ENCODE measurements around the gene KATNIP. TPM values are rescaled to one million over a fixed set of nuclear protein-coding genes. Genes with fewer than 3 reads are reported as not detected.

Gene KATNIP
- polyA plus RNA-seq, 1 donor (not counting 4 experiments of a cell fraction or from before 2014, with no cell fraction given): 19.0 TPM

DNA sequence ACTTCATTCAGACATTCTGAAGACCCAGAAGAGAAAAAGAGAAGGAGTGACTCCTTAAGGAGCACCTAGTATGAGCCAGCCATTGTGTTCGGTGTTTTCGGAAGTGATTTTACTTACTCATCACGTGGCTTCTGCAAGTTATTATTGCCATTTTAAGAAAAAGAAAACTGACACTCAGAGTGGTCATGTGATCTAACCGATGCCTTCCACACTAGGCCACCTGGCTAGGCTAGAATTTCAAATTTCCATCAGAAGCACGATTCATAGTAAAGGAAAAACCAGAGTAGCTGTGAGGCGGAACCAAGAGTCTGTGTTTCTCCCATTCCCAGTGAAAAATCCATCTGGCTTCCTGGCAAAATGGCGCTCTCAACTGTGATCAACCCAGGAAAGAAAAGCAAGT is 32.3 kb upstream of the KATNIP start:
- Histone ChIP-seq H3K27me3 (ENCODE audit: control insufficient read depth, extremely low read depth, insufficient read depth, low read length) (no peaks in the 10 kb centered on the region), H3K36me3 (ENCODE audit: control insufficient read depth in 2 of 2, extremely low read depth in 1 of 2, insufficient read depth in 2 of 2, low read length in 2 of 2) (peaks cover 6 to 17% of the 10 kb centered on the region in 2 experiments), H3K9ac (ENCODE audit: control insufficient read depth, extremely low read depth, insufficient read depth, low read length) (no peak overlapping the region), H3K4me1 (ENCODE audit: control insufficient read depth, extremely low read depth, insufficient read depth, low read length) (no peaks in the 10 kb centered on the region), H3K9me3 (ENCODE audit: control insufficient read depth, low read depth, low read length) (no peaks in the 10 kb centered on the region), H4K20me1 (ENCODE audit: control insufficient read depth, extremely low read depth, insufficient read depth, low read length) (peaks cover 2% of the 10 kb centered on the region), H3K27ac (ENCODE audit: control insufficient read depth, insufficient read depth, low read length) (no peak overlapping the region), H3K79me2 (ENCODE audit: control insufficient read depth, insufficient read depth, low read length) (no peaks in the 10 kb centered on the region), H2AFZ (ENCODE audit: control insufficient read depth, low read length) (no peak overlapping the region), H3K4me3 (ENCODE audit: control insufficient read depth in 2 of 3, extremely low read depth in 1 of 3, insufficient read depth in 2 of 3, low read depth in 1 of 3, low read length in 3 of 3) (no peak overlapping the region), H3K4me2 (ENCODE audit: control insufficient read depth, extremely low read depth, insufficient read depth, low read depth, low read length) (no peak overlapping the region), H3K9me1 (ENCODE audit: control insufficient read depth, extremely low read depth, insufficient read depth, low read length) (peaks cover 4% of the 10 kb centered on the region)
- dilution Hi-C loops (cut with MboI; ENCODE audit: extremely low pct_ligation_motif_present, low sequenced_read_pairs): no loop called here
- DNase-seq (ENCODE audit: low read depth, low spot score): no peak
- FAIRE-seq: no peak
- TF ChIP-seq EZH2 (IDR thresholded peaks at IDR 0.05; ENCODE audit: low read length): no peak
- TF ChIP-seq, protein P1, sequence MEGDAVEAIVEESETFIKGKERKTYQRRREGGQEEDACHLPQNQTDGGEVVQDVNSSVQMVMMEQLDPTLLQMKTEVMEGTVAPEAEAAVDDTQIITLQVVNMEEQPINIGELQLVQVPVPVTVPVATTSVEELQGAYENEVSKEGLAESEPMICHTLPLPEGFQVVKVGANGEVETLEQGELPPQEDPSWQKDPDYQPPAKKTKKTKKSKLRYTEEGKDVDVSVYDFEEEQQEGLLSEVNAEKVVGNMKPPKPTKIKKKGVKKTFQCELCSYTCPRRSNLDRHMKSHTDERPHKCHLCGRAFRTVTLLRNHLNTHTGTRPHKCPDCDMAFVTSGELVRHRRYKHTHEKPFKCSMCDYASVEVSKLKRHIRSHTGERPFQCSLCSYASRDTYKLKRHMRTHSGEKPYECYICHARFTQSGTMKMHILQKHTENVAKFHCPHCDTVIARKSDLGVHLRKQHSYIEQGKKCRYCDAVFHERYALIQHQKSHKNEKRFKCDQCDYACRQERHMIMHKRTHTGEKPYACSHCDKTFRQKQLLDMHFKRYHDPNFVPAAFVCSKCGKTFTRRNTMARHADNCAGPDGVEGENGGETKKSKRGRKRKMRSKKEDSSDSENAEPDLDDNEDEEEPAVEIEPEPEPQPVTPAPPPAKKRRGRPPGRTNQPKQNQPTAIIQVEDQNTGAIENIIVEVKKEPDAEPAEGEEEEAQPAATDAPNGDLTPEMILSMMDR (optimal IDR thresholded peaks at IDR 0.05 in 1 of 3, IDR thresholded peaks at IDR 0.05 in 1 of 3, conservative IDR thresholded peaks at IDR 0.05 in 1 of 3; ENCODE audit: extremely low read depth in 1 of 3, insufficient read depth in 2 of 3, low read length in 3 of 3): no peak

GRCh38 chr16:27518226-27518625 is 31.7 kb upstream of the KATNIP start:
- Histone ChIP-seq H3K9me1 (ENCODE audit: control insufficient read depth, extremely low read depth, insufficient read depth, low read length) (peaks cover 4% of the 10 kb centered on the region), H3K9me3 (ENCODE audit: control insufficient read depth, low read depth, low read length) (no peaks in the 10 kb centered on the region), H2AFZ (ENCODE audit: control insufficient read depth, low read length) (no peak overlapping the region), H3K36me3 (ENCODE audit: control insufficient read depth in 2 of 2, extremely low read depth in 1 of 2, insufficient read depth in 2 of 2, low read length in 2 of 2) (peaks cover 6 to 19% of the 10 kb centered on the region in 2 experiments), H3K79me2 (ENCODE audit: control insufficient read depth, insufficient read depth, low read length) (no peaks in the 10 kb centered on the region), H4K20me1 (ENCODE audit: control insufficient read depth, extremely low read depth, insufficient read depth, low read length) (peaks cover 2% of the 10 kb centered on the region), H3K27ac (ENCODE audit: control insufficient read depth, insufficient read depth, low read length) (no peak overlapping the region), H3K27me3 (ENCODE audit: control insufficient read depth, extremely low read depth, insufficient read depth, low read length) (no peaks in the 10 kb centered on the region), H3K4me2 (ENCODE audit: control insufficient read depth, extremely low read depth, insufficient read depth, low read depth, low read length) (no peak overlapping the region), H3K9ac (ENCODE audit: control insufficient read depth, extremely low read depth, insufficient read depth, low read length) (no peak overlapping the region), H3K4me3 (ENCODE audit: control insufficient read depth in 2 of 3, extremely low read depth in 1 of 3, insufficient read depth in 2 of 3, low read depth in 1 of 3, low read length in 3 of 3) (no peak overlapping the region), H3K4me1 (ENCODE audit: control insufficient read depth, extremely low read depth, insufficient read depth, low read length) (no peaks in the 10 kb centered on the region)
- DNase-seq (ENCODE audit: low read depth, low spot score) (no peak), FAIRE-seq (no peak)
- TF ChIP-seq EZH2 (IDR thresholded peaks at IDR 0.05; ENCODE audit: low read length): no peak
- TF ChIP-seq, protein P1 (optimal IDR thresholded peaks at IDR 0.05 in 1 of 3, IDR thresholded peaks at IDR 0.05 in 1 of 3, conservative IDR thresholded peaks at IDR 0.05 in 1 of 3; ENCODE audit: extremely low read depth in 1 of 3, insufficient read depth in 2 of 3, low read length in 3 of 3): no peak
- dilution Hi-C loops (cut with MboI; ENCODE audit: extremely low pct_ligation_motif_present, low sequenced_read_pairs): no loop called here
